Gastrocnemius medialis (tissue), 4 donors: ENCODE data around the gene POLR3GL. TPM values are rescaled to one million over a fixed set of nuclear protein-coding genes. Genes with fewer than 3 reads are reported as not detected.

Experiments used
- ATAC-seq, 2 donors: fragments of 150-250 bp; one replicate each; pipeline ENCODE4 v1.9.1; 2016
- DNase-seq, 2 donors: peaks; one replicate each; pipeline ENCODE4 v3.0.0-alpha.2; 2019
- H3K27ac ChIP-seq, 4 donors: fragments of 200-600 bp; sonication (generic); 1 replicate in 1 of 4; 2 replicates in 3 of 4; pipeline ENCODE4 v1.5.1; 2016 to 2018; ENCODE audit warnings: mild to moderate bottlenecking in 2 of 4, moderate library complexity in 1 of 4
- H3K27me3 ChIP-seq, 3 donors: fragments of 200-600 bp; sonication (generic) in 2 of 3; 1 replicate in 1 of 3; 2 replicates in 2 of 3; pipeline versions ENCODE4 v1.5.1 to v1.6.0; 2016 to 2019; ENCODE audit warnings: mild to moderate bottlenecking in 1 of 3, moderate library complexity in 1 of 3
- H3K36me3 ChIP-seq, 2 donors: fragments of 200-600 bp; sonication (generic) in 1 of 2; one replicate each; pipeline ENCODE4 v1.5.1; 2017 to 2018
- H3K4me1 ChIP-seq, 2 donors: fragments of 200-600 bp; sonication (generic) in 1 of 2; one replicate each; pipeline ENCODE4 v1.5.1; 2016 to 2017; ENCODE audit warnings: mild to moderate bottlenecking in 2 of 2
- H3K4me3 ChIP-seq, 4 donors: fragments of 200-600 bp; sonication (generic) in 3 of 4; 1 replicate in 1 of 4; 2 replicates in 3 of 4; pipeline ENCODE4 v1.5.1; 2016 to 2019; ENCODE audit warnings: mild to moderate bottlenecking in 2 of 4
- H3K9me3 ChIP-seq, 3 donors: fragments of 200-600 bp; sonication (generic) in 2 of 3; 1 replicate in 1 of 3; 2 replicates in 2 of 3; pipeline ENCODE4 v1.5.1; 2016 to 2019
- CTCF ChIP-seq, 5 experiments: fragments of 450-650 bp in 3 of 5; fragments of 200-600 bp in 2 of 5; sonication (generic) in 2 of 5; IDR thresholded peaks in 4 of 5; conservative IDR thresholded peaks in 1 of 5; 1 replicate in 4 of 5; 2 replicates in 1 of 5; pipeline ENCODE4 v1.5.1; 2016 to 2019; ENCODE audit warnings: antibody characterized with exemption in 5 of 5, mild to moderate bottlenecking in 3 of 5, moderate library complexity in 3 of 5
- POLR2A ChIP-seq, 2 donors: fragments of 450-650 bp; IDR thresholded peaks; one replicate each; pipeline ENCODE4 v1.6.1; 2017; ENCODE audit warnings: antibody characterized with exemption in 2 of 2, mild to moderate bottlenecking in 2 of 2, moderate library complexity in 2 of 2
- in situ Hi-C, 4 donors: fragments of 200-750 bp; cut with MboI; loops; one replicate each; pipeline versions ENCODE4 v1.15.0 to v1.8.0; 2017; ENCODE audit warnings: low sequenced_read_pairs in 4 of 4
- intact Hi-C: fragments of 100-400 bp; cut with DNase I; formaldehyde crosslinking; loops from one replicate; pipeline ENCODE4 v1.15.1; 2023; ENCODE audit warnings: low total_unique reads
- total RNA-seq, 4 donors: library from RNA; depleted of rRNA; stranded (reverse); fragments of >200 nt; gene quantifications; one replicate each; pipeline versions ENCODE4 v1.1.0 to v1.2.3, GENCODE V29; 2016

POLR3GL gene
- total RNA-seq, 4 donors from 2014 or later, result 43.5 to 78.8 (median 59.4) TPM

GRCh38 chr1:145997718-145998023, 33.2 kb downstream of the POLR3GL start:
- in situ Hi-C loops (no loop called here), intact Hi-C loops (loop anchor here (1.0 to 5.0 kb wide), 2 partner anchors 18 to 50 kb away; no protein-coding TSS in a partner anchor)
- ATAC-seq (no peak), DNase-seq (peak in 1 of 2 donors; percentile 30)
- Histone ChIP-seq H3K9me3 (no peaks in the 10 kb centered on the region), H3K36me3 (peaks cover 26 to 37% of the 10 kb centered on the region in 2 donors), H3K27me3 (no peaks in the 10 kb centered on the region), H3K27ac (peak overlapping the region; percentile 95 to 99 (median 98)), H3K4me1 (peaks cover 16 to 32% of the 10 kb centered on the region in 2 donors), H3K4me3 (peak overlapping the region; percentile 63 to 98 (median 79))
- TF ChIP-seq CTCF (IDR thresholded peaks at IDR 0.05 in 4 of 5, conservative IDR thresholded peaks at IDR 0.05 in 1 of 5), result peak in 2 of 5 experiments; percentile 16 to 35
- TF ChIP-seq POLR2A (IDR thresholded peaks at IDR 0.05), result no peak

- peak overlapping the region; percentile 63 to 98 (median 79) for H3K4me3 ChIP-seq
- peaks cover 16 to 38% of the 10 kb centered on the region in 2 donors for H3K4me1 ChIP-seq
- TF ChIP-seq CTCF (IDR thresholded peaks at IDR 0.05 in 4 of 5, conservative IDR thresholded peaks at IDR 0.05 in 1 of 5) (no peak), POLR2A (IDR thresholded peaks at IDR 0.05) (peak; percentile 44 to 79)
- H3K27me3 ChIP-seq, result no peaks in the 10 kb centered on the region
- intact Hi-C loops, result loop anchor here (5.0 kb wide), 1 partner anchor 52 kb away; no protein-coding TSS in a partner anchor
- ATAC-seq (peak; percentile 53 to 54), DNase-seq (peak; percentile 74 to 78)
- H3K27ac ChIP-seq, result peak overlapping the region; percentile 95 to 99 (median 98)
- peaks cover 19% of the 10 kb centered on the region in 2 donors for H3K36me3 ChIP-seq
- in situ Hi-C loops, result no loop called here
- H3K9me3 ChIP-seq, result no peaks in the 10 kb centered on the region
Observed at GRCh38 chr1:145999321-146000024, 35.0 kb downstream of the POLR3GL start.

GRCh38 chr1:146001709-146002108, 37.2 kb downstream of the POLR3GL start:
- intact Hi-C loops (no loop called here), in situ Hi-C loops (no loop called here)
- no peak for ATAC-seq
- no peak for TF ChIP-seq CTCF (IDR thresholded peaks at IDR 0.05 in 4 of 5, conservative IDR thresholded peaks at IDR 0.05 in 1 of 5)
- TF ChIP-seq POLR2A (IDR thresholded peaks at IDR 0.05), result no peak
- Histone ChIP-seq H3K4me1 (peaks cover 37 to 60% of the 10 kb centered on the region in 2 donors), H3K4me3 (peak overlapping the region in 1 of 4 donors; percentile 98), H3K36me3 (no peaks in the 10 kb centered on the region), H3K27me3 (no peaks in the 10 kb centered on the region), H3K27ac (peak overlapping the region; percentile 95 to 99 (median 98)), H3K9me3 (no peaks in the 10 kb centered on the region)
- DNase-seq, result peak; percentile 2 to 11

- DNase-seq (no peak), ATAC-seq (no peak)
- TF ChIP-seq CTCF (IDR thresholded peaks at IDR 0.05 in 4 of 5, conservative IDR thresholded peaks at IDR 0.05 in 1 of 5) (no peak), POLR2A (IDR thresholded peaks at IDR 0.05) (no peak)
- Histone ChIP-seq H3K27me3 (no peaks in the 10 kb centered on the region), H3K27ac (peak overlapping the region; percentile 95 to 99 (median 96)), H3K36me3 (no peaks in the 10 kb centered on the region), H3K4me3 (peak overlapping the region; percentile 8 to 34 (median 22)), H3K9me3 (no peaks in the 10 kb centered on the region), H3K4me1 (peaks cover 32 to 46% of the 10 kb centered on the region in 2 donors)
- in situ Hi-C loops (no loop called here), intact Hi-C loops (loop anchor here (1.0 to 2.0 kb wide), 2 partner anchors 28 to 115 kb away; no protein-coding TSS in a partner anchor)
Observed at GRCh38 chr1:146007489-146008133, 43.1 kb downstream of the POLR3GL start.
